Thyroid gland (tissue), 4 donors: Measurements from ENCODE around the gene QRICH2.

Source experiments
- CTCF ChIP-seq, 6 experiments: fragments of 200-600 bp in 3 of 6; fragments of 450-650 bp in 3 of 6; sonication (generic) in 3 of 6; IDR thresholded peaks; one replicate each; pipeline ENCODE4 v1.5.1; 2016 to 2019; ENCODE audit warnings: antibody characterized with exemption in 6 of 6, mild to moderate bottlenecking in 2 of 6, inconsistent platforms in 1 of 6, moderate library complexity in 1 of 6
- POLR2A ChIP-seq, 2 donors: fragments of 450-650 bp; IDR thresholded peaks; one replicate each; pipeline ENCODE4 v1.6.1; 2017; ENCODE audit warnings: antibody characterized with exemption in 2 of 2, mild to moderate bottlenecking in 2 of 2, moderate library complexity in 1 of 2

- TF ChIP-seq CTCF (IDR thresholded peaks at IDR 0.05) (no peak), POLR2A (IDR thresholded peaks at IDR 0.05) (no peak)
Observed at GRCh38 chr17:76241691-76242255, 66.3 kb downstream of the QRICH2 start.
